Mesothelial cell of epicardium (in vitro differentiated cells): ENCODE results near the gene FAT1. TPM values are rescaled to one million over a fixed set of nuclear protein-coding genes. Genes with fewer than 3 reads are reported as not detected.

ENCODE experiments used
- DNase-seq, 2 experiments: peaks; one replicate each; pipeline ENCODE4 v3.0.0; 2021; ENCODE audit warnings: low spot score in 2 of 2; ENCODE audit not compliant: unreplicated experiment in 2 of 2
- H3K27ac Mint-ChIP-seq: 2 replicates; pipeline ENCODE4 v1.8.0; 2021; ENCODE audit warnings: mixed read lengths
- H3K27me3 Mint-ChIP-seq: 2 replicates; pipeline ENCODE4 v1.8.0; 2021; ENCODE audit warnings: low read depth, mixed read lengths
- H3K36me3 Mint-ChIP-seq: 2 replicates; pipeline ENCODE4 v1.8.0; 2021; ENCODE audit warnings: mixed read lengths
- H3K4me1 Mint-ChIP-seq: 2 replicates; pipeline ENCODE4 v1.8.0; 2021; ENCODE audit warnings: mixed read lengths
- H3K4me3 Mint-ChIP-seq: 2 replicates; pipeline ENCODE4 v1.8.0; 2021; ENCODE audit warnings: mild to moderate bottlenecking, moderate library complexity, mixed read lengths
- H3K9me3 Mint-ChIP-seq: 2 replicates; pipeline ENCODE4 v1.8.0; 2021; ENCODE audit warnings: mixed read lengths
- CTCF ChIP-seq: fragments of 200-600 bp; sonication (generic); IDR thresholded peaks from one replicate; pipeline ENCODE4 v1.5.0; 2021; ENCODE audit warnings: antibody characterized with exemption; ENCODE audit not compliant: unreplicated experiment
- total RNA-seq: library from RNA; stranded (reverse); gene quantifications from 3 replicates; pipeline ENCODE4 v1.2.1, GENCODE V29; 2021

FAT1 gene
- total RNA-seq, 1 donor from 2014 or later, result 224 TPM

- Mint-ChIP-seq H3K36me3 (peaks cover 9% of the 10 kb centered on the region), H3K9me3 (peaks cover 4% of the 10 kb centered on the region), H3K27me3 (no peaks in the 10 kb centered on the region), H3K27ac (peak overlapping the region; percentile 91), H3K4me3 (no peak overlapping the region), H3K4me1 (peaks cover 62% of the 10 kb centered on the region)
- no peak for DNase-seq
- no peak for TF ChIP-seq CTCF
These were observed 43.0 kb downstream of the FAT1 start for GRCh38 chr4:186680641-186681040.

- Mint-ChIP-seq H3K27me3 (no peaks in the 10 kb centered on the region), H3K36me3 (peaks cover 4% of the 10 kb centered on the region), H3K4me3 (no peak overlapping the region), H3K9me3 (peaks cover 4% of the 10 kb centered on the region), H3K27ac (peak overlapping the region; percentile 97), H3K4me1 (peaks cover 50% of the 10 kb centered on the region)
- no peak for DNase-seq
- no peak for TF ChIP-seq CTCF
These were observed 47.0 kb downstream of the FAT1 start for GRCh38 chr4:186676531-186677161.

- H3K9me3 Mint-ChIP-seq, result no peaks in the 10 kb centered on the region
- H3K4me3 Mint-ChIP-seq, result no peak overlapping the region
- no peak for TF ChIP-seq CTCF
- H3K27ac Mint-ChIP-seq, result peak overlapping the region; percentile 94
- H3K36me3 Mint-ChIP-seq, result peaks cover 19% of the 10 kb centered on the region
- H3K4me1 Mint-ChIP-seq, result peaks cover 39% of the 10 kb centered on the region
- no peak for DNase-seq
- H3K27me3 Mint-ChIP-seq, result no peaks in the 10 kb centered on the region
These were observed 53.9 kb downstream of the FAT1 start for GRCh38 chr4:186669735-186670134.

- Mint-ChIP-seq H3K4me3 (peak overlapping the region; percentile 10), H3K27ac (peak overlapping the region; percentile 94), H3K36me3 (peaks cover 19% of the 10 kb centered on the region), H3K4me1 (peaks cover 37% of the 10 kb centered on the region), H3K9me3 (no peaks in the 10 kb centered on the region), H3K27me3 (no peaks in the 10 kb centered on the region)
- TF ChIP-seq CTCF, result peak; percentile 35
- DNase-seq, result no peak
These were observed 54.4 kb downstream of the FAT1 start for GRCh38 chr4:186669159-186669731.

GRCh38 chr4:186666750-186667149 lies 56.9 kb downstream of the FAT1 start:
- DNase-seq, result no peak
- Mint-ChIP-seq H3K27ac (peak overlapping the region; percentile 34), H3K27me3 (no peaks in the 10 kb centered on the region), H3K36me3 (peaks cover 22% of the 10 kb centered on the region), H3K4me3 (no peak overlapping the region), H3K4me1 (peaks cover 24% of the 10 kb centered on the region), H3K9me3 (no peaks in the 10 kb centered on the region)
- TF ChIP-seq CTCF, result no peak
